A673 (cell line): ENCODE data around the gene RNF213. TPM values are rescaled to one million over a fixed set of nuclear protein-coding genes. Genes with fewer than 3 reads are reported as not detected.

Experiments used
- BruUV-seq: library from RNA; stranded (reverse); fragments of 400-500 nt; replicated peaks from 2 replicates; lab custom pipeline; 2021; lab: Mats Ljungman, UMichigan
- CTCF ChIA-PET: fragments of 300-600 bp; sonication (Branson Sonifier 250); formaldehyde crosslinking; loops from one replicate; lab custom pipeline; 2022; ENCODE audit warnings: antibody characterized with exemption; lab: Charles Lee
- POLR2A ChIA-PET: fragments of 300-600 bp; sonication (Branson Sonifier 250); formaldehyde crosslinking; loops from one replicate; lab custom pipeline; 2022; ENCODE audit warnings: antibody characterized with exemption; ENCODE audit not compliant: low non-redundant PET; lab: Charles Lee
- DNase-seq: peaks from one replicate; pipeline ENCODE4 v3.0.0-alpha.2; 2015; ENCODE audit warnings: low spot score
- H3K27ac ChIP-seq: fragments of 200-600 bp; sonication (generic); 2 replicates; pipeline ENCODE4 v1.5.1; 2016; ENCODE audit warnings: mixed run types, low read depth, mild to moderate bottlenecking, mixed read lengths, antibody characterized with exemption, low read length; ENCODE audit not compliant: poor library complexity, severe bottlenecking
- H3K27me3 ChIP-seq: fragments of 200-600 bp; sonication (generic); replicated peaks from 2 replicates; pipeline ENCODE4 v1.6.1; 2017; ENCODE audit warnings: mixed run types, low read depth, mild to moderate bottlenecking, mixed read lengths, antibody characterized with exemption, low read length; ENCODE audit not compliant: insufficient read depth, poor library complexity
- H3K36me3 ChIP-seq: fragments of 200-600 bp; sonication (generic); 2 replicates; pipeline ENCODE4 v1.6.1; 2016; ENCODE audit warnings: mixed run types, mild to moderate bottlenecking, mixed read lengths, antibody characterized with exemption, low read length; ENCODE audit not compliant: insufficient read depth, poor library complexity, severe bottlenecking
- H3K4me1 ChIP-seq: fragments of 200-600 bp; sonication (generic); 2 replicates; pipeline ENCODE4 v1.6.1; 2017; ENCODE audit warnings: mixed run types, mild to moderate bottlenecking, mixed read lengths, antibody characterized with exemption, low read length; ENCODE audit not compliant: insufficient read depth, poor library complexity, severe bottlenecking
- H3K4me3 ChIP-seq: fragments of 200-600 bp; sonication (generic); 2 replicates; pipeline ENCODE4 v1.5.1; 2016; ENCODE audit warnings: low read depth, mixed run types, mild to moderate bottlenecking, mixed read lengths, low read length; ENCODE audit not compliant: poor library complexity, severe bottlenecking
- H3K9me3 ChIP-seq: fragments of 200-600 bp; sonication (generic); 2 replicates; pipeline ENCODE4 v1.6.1; 2016; ENCODE audit warnings: mixed run types, low read depth, mild to moderate bottlenecking, mixed read lengths, antibody characterized with exemption, low read length; ENCODE audit not compliant: poor library complexity, severe bottlenecking
- CTCF ChIP-seq: fragments of 300-800, 200-600 bp; sonication (generic); conservative IDR thresholded peaks from 2 replicates; pipeline ENCODE4 v1.5.1; 2017; ENCODE audit warnings: low read depth, mild to moderate bottlenecking, antibody characterized with exemption, low read length, moderate library complexity, mixed read lengths
- EZH2 ChIP-seq: fragments of 200-600 bp; sonication (generic); IDR thresholded peaks from 2 replicates; pipeline ENCODE4 v1.6.1; 2017; ENCODE audit warnings: borderline replicate concordance, low read depth, mild to moderate bottlenecking, mixed read lengths, antibody characterized with exemption, low read length; ENCODE audit not compliant: poor library complexity, severe bottlenecking
- intact Hi-C: fragments of 100-400 bp; cut with micrococcal nuclease; formaldehyde crosslinking; loops from one replicate; pipeline ENCODE4 v1.10.0; 2022; ENCODE audit not compliant: unreplicated experiment
- total RNA-seq: library from RNA; stranded (reverse); gene quantifications from 2 replicates; pipeline ENCODE4 v1.2.3, GENCODE V29; 2021

RNF213 gene
- total RNA-seq, 1 experiment from 2014 or later, result 78.0 TPM

- H3K4me3 ChIP-seq, result no peak overlapping the region
- H3K27ac ChIP-seq, result no peak overlapping the region
- H3K9me3 ChIP-seq, result no peaks in the 10 kb centered on the region
- no TSS peak for BruUV-seq
- intact Hi-C loops, result no loop called here
- DNase-seq, result no peak
- no peaks in the 10 kb centered on the region for H3K4me1 ChIP-seq
- TF ChIP-seq CTCF, result no peak
- no peak for TF ChIP-seq EZH2
- ChIA-PET POLR2A (no interaction called here), CTCF (no interaction called here)
- peaks cover 28% of the 10 kb centered on the region for H3K36me3 ChIP-seq
- H3K27me3 ChIP-seq, result no peaks in the 10 kb centered on the region
Observed at GRCh38 chr17:80393961-80394360, 133.3 kb downstream of the RNF213 start.

GRCh38 chr17:80394629-80395216 lies 134.1 kb downstream of the RNF213 start:
- CTCF ChIA-PET, result no interaction called here
- no TSS peak for BruUV-seq
- intact Hi-C loops, result no loop called here
- no peaks in the 10 kb centered on the region for H3K4me1 ChIP-seq
- H3K9me3 ChIP-seq, result no peaks in the 10 kb centered on the region
- no peak for DNase-seq
- H3K4me3 ChIP-seq, result no peak overlapping the region
- peaks cover 21% of the 10 kb centered on the region for H3K36me3 ChIP-seq
- POLR2A ChIA-PET, result no interaction called here
- no peaks in the 10 kb centered on the region for H3K27me3 ChIP-seq
- no peak overlapping the region for H3K27ac ChIP-seq
- TF ChIP-seq CTCF (no peak), EZH2 (no peak)

GRCh38 chr17:80395402-80396151 lies 134.9 kb downstream of the RNF213 start:
- CTCF ChIA-PET, result interaction anchor here (0.7 kb wide), 1 partner anchor 29 kb away, joined by 5 read pairs; no protein-coding TSS in a partner anchor

More at GRCh38 chr17:80395402-80396151, 134.9 kb downstream of the RNF213 start:
- intact Hi-C loops, result no loop called here
- no peaks in the 10 kb centered on the region for H3K4me1 ChIP-seq
- no TSS peak for BruUV-seq
- no peak for DNase-seq
- no peak overlapping the region for H3K27ac ChIP-seq
- H3K9me3 ChIP-seq, result no peaks in the 10 kb centered on the region
- H3K4me3 ChIP-seq, result no peak overlapping the region
- H3K36me3 ChIP-seq, result peaks cover 17% of the 10 kb centered on the region
- POLR2A ChIA-PET, result no interaction called here
- no peaks in the 10 kb centered on the region for H3K27me3 ChIP-seq
- TF ChIP-seq EZH2 (no peak), CTCF (no peak)
